Neural cell (in vitro differentiated cells): Measurements from ENCODE around the gene SEC24C. TPM values are rescaled to one million over a fixed set of nuclear protein-coding genes. Genes with fewer than 3 reads are reported as not detected.

ENCODE experiments used
- H2AFZ ChIP-seq: fragments of 200-600, 300-800 bp; sonication (generic), shearing (Covaris generic); 2 replicates; pipeline ENCODE4 v1.6.0; 2014; ENCODE audit warnings: low read depth, mild to moderate bottlenecking, antibody characterized with exemption, low read length, moderate library complexity
- H3F3A ChIP-seq: fragments of 200-600 bp; shearing (Covaris generic); 2 replicates; pipeline ENCODE4 v1.6.1; 2016; ENCODE audit warnings: mild to moderate bottlenecking, moderate library complexity, mixed read lengths, antibody characterized with exemption, low read length; ENCODE audit not compliant: insufficient read depth, poor library complexity, severe bottlenecking
- H3K27ac ChIP-seq: fragments of 200-600, 300-800 bp; sonication (generic), shearing (Covaris generic); 2 replicates; pipeline ENCODE4 v1.5.1; 2014; ENCODE audit warnings: mild to moderate bottlenecking, low read length, moderate library complexity
- H3K27me3 ChIP-seq: fragments of 300-800, 200-600 bp; sonication (generic), shearing (Covaris generic); 2 replicates; pipeline ENCODE4 v1.6.0; 2014; ENCODE audit warnings: mild to moderate bottlenecking, low read depth, low read length, moderate library complexity; ENCODE audit not compliant: insufficient read depth
- H3K36me3 ChIP-seq: fragments of 300-800, 200-600 bp; sonication (generic), shearing (Covaris generic); 2 replicates; pipeline ENCODE4 v1.5.1; 2014; ENCODE audit warnings: mild to moderate bottlenecking, antibody characterized with exemption, low read length, moderate library complexity; ENCODE audit not compliant: insufficient read depth
- H3K4me2 ChIP-seq: fragments of 300-800, 200-600 bp; sonication (generic), shearing (Covaris generic); 2 replicates; pipeline ENCODE4 v1.6.0; 2014; ENCODE audit warnings: mild to moderate bottlenecking, low read length
- H3K4me3 ChIP-seq: fragments of 300-800, 200-600 bp; sonication (generic), shearing (Covaris generic); 2 replicates; pipeline ENCODE4 v1.5.1; 2014; ENCODE audit warnings: mild to moderate bottlenecking, low read length, moderate library complexity
- H3K79me2 ChIP-seq: fragments of 200-600 bp; shearing (Covaris generic); replicated peaks from 2 replicates; pipeline ENCODE4 v1.6.0; 2014; ENCODE audit warnings: mild to moderate bottlenecking, low read length, moderate library complexity; ENCODE audit not compliant: insufficient read depth
- H3K9ac ChIP-seq: fragments of 300-800, 200-600 bp; sonication (generic), shearing (Covaris generic); 2 replicates; pipeline ENCODE4 v1.6.1; 2016; ENCODE audit warnings: mild to moderate bottlenecking, low read length, mixed read lengths
- H3K9me2 ChIP-seq: fragments of 200-600 bp; shearing (Covaris generic); 2 replicates; pipeline ENCODE4 v1.6.1; 2016; ENCODE audit warnings: mild to moderate bottlenecking, low read length, mixed read lengths; ENCODE audit not compliant: insufficient read depth
- H3K9me3 ChIP-seq: fragments of 200-600, 300-800 bp; sonication (generic), shearing (Covaris generic); 2 replicates; pipeline ENCODE4 v1.6.1; 2016; ENCODE audit warnings: mild to moderate bottlenecking, mixed run types, low read length, moderate library complexity, mixed read lengths
- H4K20me1 ChIP-seq: fragments of 200-600 bp; shearing (Covaris generic); 2 replicates; pipeline ENCODE4 v1.6.1; 2016; ENCODE audit warnings: mild to moderate bottlenecking, mixed run types; ENCODE audit not compliant: insufficient read depth
- CTCF ChIP-seq: fragments of 450-650 bp; IDR thresholded peaks from 2 replicates; pipeline ENCODE4 v1.5.1; 2014; ENCODE audit warnings: antibody characterized with exemption, mild to moderate bottlenecking, moderate library complexity; ENCODE audit not compliant: poor library complexity, severe bottlenecking
- EP300 ChIP-seq: fragments of 450-650 bp; conservative IDR thresholded peaks from 2 replicates; pipeline ENCODE4 v1.6.1; 2014; ENCODE audit warnings: antibody characterized with exemption, mild to moderate bottlenecking, moderate library complexity; ENCODE audit not compliant: poor library complexity, severe bottlenecking
- EZH2 ChIP-seq: fragments of 200-600, 300-800 bp; shearing (Covaris generic), sonication (generic); IDR thresholded peaks from 2 replicates; pipeline ENCODE4 v1.6.1; 2014; ENCODE audit warnings: antibody characterized with exemption, low read length, borderline replicate concordance, mild to moderate bottlenecking; ENCODE audit not compliant: insufficient read depth, poor library complexity, severe bottlenecking
- MXI1 ChIP-seq: fragments of 450-650 bp; conservative IDR thresholded peaks from 2 replicates; pipeline ENCODE4 v1.6.1; 2014; ENCODE audit warnings: antibody characterized with exemption, mild to moderate bottlenecking; ENCODE audit not compliant: poor library complexity, severe bottlenecking
- POLR2AphosphoS5 ChIP-seq: IDR thresholded peaks from 2 replicates; pipeline ENCODE4 v1.6.1; 2012
- RAD21 ChIP-seq: fragments of 450-650 bp; conservative IDR thresholded peaks from 2 replicates; pipeline ENCODE4 v1.6.1; 2014; ENCODE audit warnings: antibody characterized with exemption, mild to moderate bottlenecking, moderate library complexity
- REST ChIP-seq: IDR thresholded peaks from 2 replicates; pipeline ENCODE4 v1.6.1; 2012; ENCODE audit warnings: borderline replicate concordance
- SMC3 ChIP-seq: fragments of 450-650 bp; conservative IDR thresholded peaks from 2 replicates; pipeline ENCODE4 v1.6.1; 2014; ENCODE audit warnings: antibody characterized with exemption, mild to moderate bottlenecking, moderate library complexity; ENCODE audit not compliant: poor library complexity
- TAF1 ChIP-seq: IDR thresholded peaks from 2 replicates; pipeline ENCODE4 v1.6.1; 2012; ENCODE audit warnings: low read depth
- polyA plus RNA-seq: library from polyadenylated mRNA; depleted of rRNA; stranded (reverse); fragments of >200 nt; gene quantifications from 2 replicates; pipeline ENCODE4 v1.2.3, GENCODE V29; 2014

The SEC24C gene
- polyA plus RNA-seq, 1 donor from 2014 or later: 43.0 TPM

GRCh38 chr10:73818402-73818801, 74.2 kb downstream of the SEC24C start:
- no peaks in the 10 kb centered on the region for H3F3A ChIP-seq
- no peaks in the 10 kb centered on the region for H3K27me3 ChIP-seq
- H3K27ac ChIP-seq: no peak overlapping the region
- no peak for TF ChIP-seq MXI1
- TF ChIP-seq EZH2: no peak
- TF ChIP-seq TAF1: no peak
- no peak for TF ChIP-seq RAD21
- no peak for TF ChIP-seq SMC3
- TF ChIP-seq REST: no peak
- no peak for TF ChIP-seq POLR2AphosphoS5
- TF ChIP-seq CTCF: no peak
- no peak for TF ChIP-seq EP300
- H3K9me2 ChIP-seq: no peaks in the 10 kb centered on the region
- H3K9me3 ChIP-seq: no peaks in the 10 kb centered on the region
- H4K20me1 ChIP-seq: no peaks in the 10 kb centered on the region
- H3K36me3 ChIP-seq: no peaks in the 10 kb centered on the region
- H3K9ac ChIP-seq: no peak overlapping the region
- H2AFZ ChIP-seq: no peak overlapping the region
- no peak overlapping the region for H3K4me2 ChIP-seq
- H3K79me2 ChIP-seq: no peaks in the 10 kb centered on the region
- H3K4me3 ChIP-seq: no peak overlapping the region

- Histone ChIP-seq H4K20me1 (no peaks in the 10 kb centered on the region), H3K9ac (no peak overlapping the region), H2AFZ (no peak overlapping the region), H3F3A (no peaks in the 10 kb centered on the region), H3K79me2 (no peaks in the 10 kb centered on the region), H3K4me3 (no peak overlapping the region), H3K9me2 (no peaks in the 10 kb centered on the region), H3K9me3 (no peaks in the 10 kb centered on the region), H3K36me3 (no peaks in the 10 kb centered on the region), H3K4me2 (no peak overlapping the region), H3K27ac (no peak overlapping the region), H3K27me3 (no peaks in the 10 kb centered on the region)
- no peak for TF ChIP-seq EP300
- TF ChIP-seq RAD21: no peak
- no peak for TF ChIP-seq POLR2AphosphoS5
- no peak for TF ChIP-seq MXI1
- no peak for TF ChIP-seq TAF1
- TF ChIP-seq EZH2: no peak
- no peak for TF ChIP-seq REST
- TF ChIP-seq CTCF: no peak
- no peak for TF ChIP-seq SMC3
Observed at GRCh38 chr10:73819081-73819480, 74.9 kb downstream of the SEC24C start.
